SU-DHL-6 (cell line): ENCODE results near the gene UBAC1.
"Not testable (repeated sequence)": the region's sequence is repeated elsewhere in the genome, so short reads cannot be mapped to it uniquely, and the experiment has no call there.

Source experiments
- H2AFZ ChIP-seq: fragments of 200-600 bp; sonication (generic); 2 replicates; pipeline ENCODE4 v1.6.1; 2014; ENCODE audit warnings: low read depth, mild to moderate bottlenecking, moderate library complexity, mixed read lengths, antibody characterized with exemption, low read length; ENCODE audit not compliant: severe bottlenecking
- H3F3A ChIP-seq: fragments of 200-600 bp; shearing (Covaris generic); 2 replicates; pipeline ENCODE4 v1.6.0; 2016; ENCODE audit warnings: antibody characterized with exemption, mild to moderate bottlenecking; ENCODE audit not compliant: insufficient read depth
- H3K27ac ChIP-seq: fragments of 200-600 bp; sonication (generic); 2 replicates; pipeline ENCODE4 v1.5.1; 2016; ENCODE audit warnings: low read depth, mild to moderate bottlenecking, low read length, moderate library complexity, mixed read lengths
- H3K27me3 ChIP-seq: fragments of 200-600 bp; sonication (generic), shearing (Covaris generic); 2 replicates; pipeline ENCODE4 v1.6.0; 2014; ENCODE audit warnings: mild to moderate bottlenecking, low read length
- H3K36me3 ChIP-seq: fragments of 200-600 bp; sonication (generic); 2 replicates; pipeline ENCODE4 v1.6.1; 2014; ENCODE audit warnings: mild to moderate bottlenecking, low read length, mixed read lengths
- H3K4me2 ChIP-seq: fragments of 300-600, 200-600 bp; shearing (Covaris generic), sonication (generic); 2 replicates; pipeline ENCODE4 v1.6.0; 2014; ENCODE audit warnings: low read length, low read depth, mild to moderate bottlenecking; ENCODE audit not compliant: poor library complexity, severe bottlenecking
- H3K4me3 ChIP-seq: fragments of 200-600 bp; sonication (generic); 2 replicates; pipeline ENCODE4 v1.5.1; 2014; ENCODE audit warnings: antibody characterized with exemption, low read length, mild to moderate bottlenecking, mixed read lengths; ENCODE audit not compliant: insufficient read depth, poor library complexity, severe bottlenecking
- H3K79me2 ChIP-seq: fragments of 200-600 bp; sonication (generic); 2 replicates; pipeline ENCODE4 v1.6.1; 2014; ENCODE audit warnings: mild to moderate bottlenecking, low read length, moderate library complexity; ENCODE audit not compliant: insufficient read depth
- H3K9ac ChIP-seq: fragments of 200-600 bp; sonication (generic); 2 replicates; pipeline ENCODE4 v1.7.0; 2014; ENCODE audit warnings: mild to moderate bottlenecking, low read length
- H3K9me2 ChIP-seq: fragments of 200-600 bp; sonication (generic); replicated peaks from 2 replicates; pipeline ENCODE4 v1.6.1; 2014; ENCODE audit warnings: low read length; ENCODE audit not compliant: insufficient read depth
- H3K9me3 ChIP-seq: fragments of 200-600 bp; sonication (generic); 2 replicates; pipeline ENCODE4 v1.6.1; 2014; ENCODE audit warnings: low read length, mixed read lengths; ENCODE audit not compliant: insufficient read depth
- H4K20me1 ChIP-seq: fragments of 200-600 bp; sonication (generic); 2 replicates; pipeline ENCODE4 v1.6.1; 2014; ENCODE audit warnings: low read depth, mild to moderate bottlenecking, antibody characterized with exemption, low read length, moderate library complexity, mixed read lengths
- CTCF ChIP-seq: fragments of 200-600 bp; sonication (generic); IDR thresholded peaks from one replicate; pipeline ENCODE4 v1.5.1; 2017; ENCODE audit warnings: antibody characterized with exemption, mild to moderate bottlenecking, low read length, moderate library complexity; ENCODE audit not compliant: insufficient read depth, poor library complexity, severe bottlenecking
- EZH2phosphoT487 ChIP-seq: fragments of 200-600 bp; sonication (generic), shearing (Covaris generic); conservative IDR thresholded peaks from 2 replicates; pipeline ENCODE4 v1.6.1; 2018; ENCODE audit warnings: mild to moderate bottlenecking, antibody characterized with exemption, low read length, moderate library complexity, mixed read lengths

The UBAC1 gene

GRCh38 chr9:135893104-135893503, 68.1 kb downstream of the UBAC1 start:
- Histone ChIP-seq H3K9ac (no peak overlapping the region), H3K9me3 (no peaks in the 10 kb centered on the region), H2AFZ (no peak overlapping the region), H3K4me2 (no peak overlapping the region), H3K36me3 (no peaks in the 10 kb centered on the region), H3K9me2 (no peaks in the 10 kb centered on the region), H3K79me2 (peaks cover 100% of the 10 kb centered on the region), H4K20me1 (peaks cover 33% of the 10 kb centered on the region), H3K27me3 (no peaks in the 10 kb centered on the region), H3K4me3 (no peak overlapping the region), H3F3A (peaks cover 5% of the 10 kb centered on the region; the same call in 1 of the 2 replicates), H3K27ac (no peak overlapping the region)
- TF ChIP-seq CTCF = no peak
- no peak for TF ChIP-seq EZH2phosphoT487

- not testable (repeated sequence) for H3K9me3 ChIP-seq, H3K9me2 ChIP-seq, H3K9ac ChIP-seq, H3K4me3 ChIP-seq, H3K36me3 ChIP-seq, H2AFZ ChIP-seq, H3K4me2 ChIP-seq, H3K27me3 ChIP-seq, H3F3A ChIP-seq, H3K27ac ChIP-seq
- H4K20me1 ChIP-seq = peaks cover 28% of the 10 kb centered on the region
- H3K79me2 ChIP-seq = peaks cover 100% of the 10 kb centered on the region
Observed at GRCh38 chr9:135892327-135892726, 68.8 kb downstream of the UBAC1 start.

- no peak overlapping the region for H3K27ac ChIP-seq
- no peak overlapping the region for H3K4me3 ChIP-seq
- no peaks in the 10 kb centered on the region for H3K27me3 ChIP-seq
- H3F3A ChIP-seq = peaks cover under 1% of the 10 kb centered on the region; the same call in 1 of the 2 replicates
- no peak overlapping the region for H2AFZ ChIP-seq
- TF ChIP-seq EZH2phosphoT487 (no peak), CTCF (no peak)
- no peak overlapping the region for H3K9ac ChIP-seq
- no peaks in the 10 kb centered on the region for H3K36me3 ChIP-seq
- no peaks in the 10 kb centered on the region for H3K9me3 ChIP-seq
- H3K9me2 ChIP-seq = no peaks in the 10 kb centered on the region
- peaks cover 23% of the 10 kb centered on the region for H4K20me1 ChIP-seq
- no peak overlapping the region for H3K4me2 ChIP-seq
- peaks cover 100% of the 10 kb centered on the region for H3K79me2 ChIP-seq
Observed at GRCh38 chr9:135891027-135891631, 70.0 kb downstream of the UBAC1 start.

- no peak overlapping the region for H3K4me3 ChIP-seq
- H2AFZ ChIP-seq = no peak overlapping the region
- TF ChIP-seq CTCF = no peak
- TF ChIP-seq EZH2phosphoT487 = no peak
- H4K20me1 ChIP-seq = peaks cover 17% of the 10 kb centered on the region; the same call in 1 of the 2 replicates
- no peaks in the 10 kb centered on the region for H3K27me3 ChIP-seq
- peaks cover 100% of the 10 kb centered on the region for H3K79me2 ChIP-seq
- H3K9me3 ChIP-seq = no peaks in the 10 kb centered on the region
- H3K36me3 ChIP-seq = no peaks in the 10 kb centered on the region
- H3K27ac ChIP-seq = no peak overlapping the region
- H3F3A ChIP-seq = no peaks in the 10 kb centered on the region
- no peak overlapping the region for H3K4me2 ChIP-seq
- no peak overlapping the region for H3K9ac ChIP-seq
- no peaks in the 10 kb centered on the region for H3K9me2 ChIP-seq
Observed at GRCh38 chr9:135890190-135891026, 70.8 kb downstream of the UBAC1 start.
